Pulmonary artery endothelial cell (primary cell): ENCODE results near the gene UBE4A. TPM values are rescaled to one million over a fixed set of nuclear protein-coding genes. Genes with fewer than 3 reads are reported as not detected.
"Not testable (repeated sequence)": the region's sequence is repeated elsewhere in the genome, so short reads cannot be mapped to it uniquely, and the experiment has no call there.

Experiments used
- DNase-seq: peaks from one replicate; pipeline ENCODE4 v3.0.0-alpha.2; 2011; ENCODE audit warnings: low read depth, low spot score
- total RNA-seq: library from RNA; depleted of rRNA; stranded (reverse); fragments of >200 nt; gene quantifications from 2 replicates; pipeline ENCODE4 v1.2.3, GENCODE V29; 2014

Gene UBE4A
- total RNA-seq, 1 donor from 2014 or later: 29.9 TPM

DNA sequence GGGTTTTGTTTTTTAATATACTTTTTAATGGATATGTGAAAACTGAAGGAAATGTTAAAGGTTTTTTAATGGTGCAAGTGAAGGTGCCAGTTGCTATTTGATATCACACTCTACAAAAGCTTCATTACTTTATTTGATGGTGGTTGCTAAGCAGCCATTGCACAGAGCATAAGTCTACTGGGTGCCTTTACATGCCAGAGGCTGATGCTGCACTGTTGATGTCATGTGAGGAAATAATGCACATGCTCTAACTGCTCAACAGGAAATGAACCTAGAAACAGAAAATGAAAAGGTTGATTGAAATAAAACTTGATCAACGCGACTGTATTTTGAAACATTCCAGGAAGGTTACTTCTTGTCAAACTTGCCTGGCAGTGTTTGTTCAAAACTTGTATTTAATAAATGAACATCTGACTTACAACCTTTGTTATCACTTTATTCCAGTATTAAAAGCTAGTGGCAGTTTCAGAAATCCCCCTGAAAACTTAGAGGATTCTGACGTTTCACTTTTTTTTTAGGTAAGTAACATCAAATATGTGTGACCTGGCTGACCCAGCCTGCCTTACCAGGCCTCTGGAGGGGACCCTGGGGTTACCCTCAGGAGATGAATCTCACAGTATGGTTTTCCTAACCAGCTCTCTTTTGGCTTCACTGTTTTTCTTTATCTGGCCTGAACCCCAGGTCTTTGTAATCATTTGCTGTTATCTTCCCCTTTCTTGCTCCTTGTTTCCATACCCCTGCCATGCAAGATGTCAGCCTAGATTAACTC, 39.6 kb downstream of the UBE4A start:
- no peak for DNase-seq

DNA sequence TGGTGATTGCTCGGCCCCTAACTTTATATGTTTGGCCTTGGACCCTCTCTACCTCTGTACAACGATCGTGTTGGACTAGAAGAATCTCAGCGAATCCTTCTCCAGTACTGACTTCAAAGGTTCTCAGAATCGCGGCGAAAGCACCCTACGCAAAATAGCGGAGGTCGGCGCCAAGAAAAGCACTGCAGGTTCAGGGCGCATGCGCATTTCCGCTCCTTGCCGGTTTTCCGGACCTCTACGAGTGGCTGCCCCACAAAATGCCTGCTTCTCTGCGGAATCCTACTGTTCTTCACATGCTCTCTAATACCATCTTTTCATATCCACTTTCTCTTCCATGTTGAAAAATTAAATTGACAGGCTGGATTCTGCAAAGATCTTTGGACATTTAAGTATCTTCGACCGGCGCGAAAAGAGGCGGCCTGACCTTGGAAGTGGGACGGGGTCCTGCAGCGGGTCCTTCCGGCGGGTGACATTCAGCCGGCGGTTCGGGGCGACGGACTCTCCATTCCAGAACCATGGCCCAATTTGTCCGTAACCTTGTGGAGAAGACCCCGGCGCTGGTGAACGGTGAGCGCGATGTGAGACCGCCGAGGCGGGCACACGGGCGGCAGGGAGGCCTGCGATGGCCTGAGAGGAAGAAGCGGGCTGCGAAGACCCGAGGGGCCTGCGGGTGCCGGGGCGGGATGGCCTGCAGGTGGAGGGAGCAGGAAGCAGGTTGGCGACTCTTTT, 41.9 kb downstream of the UBE4A start, which contains the start of gene ATP5MG:
Gene ATP5MG (plus strand): TSS at position 456 of the 729 bp plus-strand sequence. CDS start 60 bp downstream, at position 516.
- peak; percentile 50 for DNase-seq

DNA sequence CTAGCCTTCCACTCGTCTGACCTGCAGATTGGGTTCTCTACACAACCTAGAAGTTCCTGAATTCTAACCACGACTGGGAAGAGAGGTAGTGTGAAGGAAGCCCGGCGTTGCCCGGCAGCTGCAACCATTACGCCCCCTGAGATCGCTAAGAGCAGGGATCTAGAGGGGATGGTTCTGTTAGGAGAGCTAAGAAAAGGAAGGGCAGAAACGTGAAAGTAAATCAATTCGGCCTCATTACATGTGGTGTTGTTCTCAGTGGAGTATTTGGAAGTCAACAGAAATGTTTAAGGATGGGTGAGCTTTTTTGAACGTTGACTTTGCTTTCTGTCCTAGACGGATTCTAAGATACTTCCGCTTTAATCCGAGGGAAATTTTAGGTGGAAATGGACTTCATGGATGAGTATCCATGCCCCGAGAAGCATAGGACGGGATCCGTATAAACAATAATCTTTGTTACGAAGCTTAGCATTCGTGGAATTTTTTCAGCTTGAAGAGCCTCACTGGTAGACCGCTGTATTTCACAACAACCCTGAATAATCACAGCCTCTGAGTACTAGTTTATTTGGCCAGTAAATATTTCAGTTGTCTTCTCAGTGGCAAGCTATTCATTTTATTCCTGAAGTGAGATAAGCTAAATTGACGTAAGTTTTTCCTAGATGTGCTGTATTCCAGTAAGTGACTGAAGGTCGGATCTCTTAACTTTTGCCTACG, 42.6 kb downstream of the UBE4A start:
- no peak for DNase-seq

DNA sequence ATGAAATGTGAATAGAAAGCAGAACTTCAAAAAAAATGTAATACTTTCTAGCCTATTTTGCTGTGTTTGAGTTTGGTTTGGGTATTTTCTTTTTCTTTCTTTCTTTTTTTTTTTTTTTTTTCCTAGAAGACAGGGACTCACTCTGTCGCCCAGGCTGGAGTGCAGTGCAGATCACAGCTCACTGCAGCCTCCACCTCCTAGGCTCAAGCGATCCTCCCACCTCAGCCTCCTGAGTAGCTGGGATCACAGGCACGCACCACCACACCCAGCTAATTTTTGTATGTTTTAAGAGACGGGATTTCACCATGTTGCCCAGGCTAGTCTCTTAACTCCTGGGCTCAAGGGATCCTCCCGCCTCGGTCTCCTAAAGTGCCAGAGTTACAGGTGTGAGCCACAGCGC, 43.2 kb downstream of the UBE4A start:
- not testable (repeated sequence) for DNase-seq

DNA sequence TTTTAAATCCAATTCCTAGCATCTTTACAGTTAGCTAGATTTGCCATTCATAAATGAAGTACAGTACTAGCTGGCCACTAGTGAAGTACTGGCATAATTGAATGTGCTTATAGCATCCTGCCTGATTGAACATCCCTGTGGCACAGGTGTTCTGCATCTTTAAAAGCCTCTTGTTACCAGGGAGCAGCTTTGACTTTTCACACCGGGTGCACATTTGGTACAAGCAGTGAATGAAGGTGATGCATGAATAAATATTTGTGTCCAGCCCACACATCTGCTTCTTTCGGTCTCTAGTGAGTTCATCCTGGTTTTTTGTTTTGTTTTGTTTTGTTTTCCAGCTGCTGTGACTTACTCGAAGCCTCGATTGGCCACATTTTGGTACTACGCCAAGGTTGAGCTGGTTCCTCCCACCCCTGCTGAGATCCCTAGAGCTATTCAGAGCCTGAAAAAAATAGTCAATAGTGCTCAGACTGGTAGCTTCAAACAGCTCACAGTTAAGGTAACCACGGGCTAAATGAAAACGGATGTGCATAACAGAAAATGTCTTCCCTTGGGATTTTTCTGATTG, 47.3 kb downstream of the UBE4A start:
- no peak for DNase-seq

DNA sequence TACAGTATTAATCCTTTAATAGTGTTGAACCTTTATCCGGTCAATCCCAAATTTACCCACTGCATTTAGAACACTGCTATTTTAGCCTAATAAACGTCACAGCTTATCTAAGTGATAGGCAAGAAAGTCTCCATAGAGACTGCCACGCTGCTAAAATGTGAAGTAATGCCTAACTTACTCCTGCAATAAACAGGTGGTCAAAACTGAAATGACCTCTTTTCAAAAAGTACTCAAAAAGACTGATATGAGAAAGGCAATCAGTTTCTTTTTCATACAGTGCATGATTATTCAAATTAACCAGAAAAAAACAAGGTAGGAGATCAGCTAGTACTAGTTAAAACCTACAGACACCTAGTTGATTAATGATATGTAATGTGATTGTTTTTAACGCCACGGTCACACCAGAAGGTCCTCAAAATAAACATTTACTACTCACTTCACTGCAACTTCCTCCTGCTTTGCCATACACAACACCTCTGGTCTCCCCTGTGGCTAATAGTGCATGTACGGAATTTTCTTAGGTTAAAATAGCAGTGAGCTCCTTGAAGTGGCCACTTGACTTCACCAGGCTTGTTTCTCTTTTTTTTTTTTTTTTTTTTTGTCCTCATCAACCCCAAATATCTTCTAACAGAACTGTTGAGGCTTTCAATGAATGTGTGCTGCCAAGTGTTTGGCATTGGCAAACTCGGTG, 50.8 kb downstream of the UBE4A start:
- no peak for DNase-seq

DNA sequence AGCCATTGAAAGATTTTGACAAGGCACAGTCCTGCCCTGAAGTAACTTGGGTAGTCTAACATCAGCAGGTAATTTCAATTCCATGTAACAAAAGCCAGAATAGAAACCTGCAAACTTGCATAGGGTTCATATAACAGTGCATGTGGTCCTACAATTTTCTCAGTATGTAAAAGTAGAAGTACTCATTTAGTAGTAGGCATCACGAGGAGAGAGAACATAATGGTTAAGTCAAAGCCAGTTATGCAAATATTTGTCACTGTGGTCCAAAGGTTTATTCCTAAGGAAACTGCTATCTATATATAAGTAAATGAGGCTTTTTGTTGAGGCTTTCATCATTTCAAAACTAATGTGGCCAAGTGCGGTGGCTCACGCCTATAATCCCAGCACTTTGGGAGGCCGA, 52.1 kb downstream of the UBE4A start:
- no peak for DNase-seq

DNA sequence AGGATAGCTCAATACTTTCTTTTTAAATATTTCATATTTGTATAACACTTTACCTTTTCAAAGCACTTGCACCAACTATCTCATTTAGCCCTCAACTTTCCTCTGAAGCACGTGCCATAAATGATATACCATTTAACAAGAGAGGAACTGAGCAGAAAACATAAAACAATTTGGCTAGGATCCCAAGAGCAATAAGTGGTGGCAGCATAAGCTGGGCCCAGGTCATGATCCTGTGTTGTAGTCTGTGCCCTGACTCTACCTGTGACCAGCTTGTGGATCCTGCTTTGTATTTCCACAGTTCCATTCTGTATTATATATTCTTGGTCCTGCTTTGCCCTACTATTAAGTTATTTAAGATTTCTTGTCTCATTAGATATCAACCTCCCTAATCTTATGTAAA, 53.5 kb downstream of the UBE4A start:
- no peak for DNase-seq

DNA sequence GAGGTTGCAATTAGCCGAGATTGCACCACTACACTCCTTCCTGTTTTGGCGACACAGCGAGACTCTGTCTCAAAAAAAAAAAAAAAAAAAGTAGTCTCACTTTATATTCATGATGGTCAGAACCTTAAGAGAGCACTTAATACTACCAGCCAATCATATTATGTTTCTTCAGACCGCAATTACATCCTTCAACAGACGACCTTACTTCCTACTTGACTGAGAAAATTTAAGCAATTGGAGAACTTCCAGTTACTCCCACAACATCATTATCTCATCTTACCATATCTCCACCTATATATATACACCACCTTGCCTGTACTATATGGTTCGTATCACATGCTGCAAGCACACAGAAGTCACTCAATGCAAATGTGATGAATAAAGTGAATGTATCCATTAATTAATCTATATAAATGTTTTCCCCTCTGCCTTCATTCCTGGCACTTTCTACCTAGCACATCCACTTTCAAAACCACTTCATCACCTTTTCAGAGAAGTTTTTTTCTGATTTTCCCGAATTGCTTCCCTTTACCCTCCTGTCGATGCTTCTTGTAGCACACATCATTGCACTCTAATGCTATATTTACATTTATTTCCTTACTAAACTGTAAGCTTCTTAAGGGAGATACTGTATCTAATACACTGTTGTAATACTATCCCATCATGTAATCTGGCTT, 55.8 kb downstream of the UBE4A start:
- no peak for DNase-seq

DNA sequence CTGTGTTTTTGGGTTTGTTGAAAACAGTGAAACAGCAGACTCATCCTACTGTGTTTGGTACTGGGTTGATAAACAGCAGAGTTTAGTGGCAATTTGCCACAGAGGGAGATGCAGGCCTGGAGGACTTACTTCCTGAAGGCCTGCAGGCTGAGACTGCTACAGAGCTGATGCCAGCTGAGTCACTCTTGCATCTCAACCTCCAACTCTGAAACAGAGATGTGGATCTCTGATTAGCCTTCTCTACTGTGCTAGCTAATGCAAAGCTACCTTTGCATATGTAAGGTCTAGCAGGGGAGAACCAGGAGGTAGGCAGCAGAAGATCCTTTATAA, 56.3 kb downstream of the UBE4A start:
- peak; percentile 83 for DNase-seq

DNA sequence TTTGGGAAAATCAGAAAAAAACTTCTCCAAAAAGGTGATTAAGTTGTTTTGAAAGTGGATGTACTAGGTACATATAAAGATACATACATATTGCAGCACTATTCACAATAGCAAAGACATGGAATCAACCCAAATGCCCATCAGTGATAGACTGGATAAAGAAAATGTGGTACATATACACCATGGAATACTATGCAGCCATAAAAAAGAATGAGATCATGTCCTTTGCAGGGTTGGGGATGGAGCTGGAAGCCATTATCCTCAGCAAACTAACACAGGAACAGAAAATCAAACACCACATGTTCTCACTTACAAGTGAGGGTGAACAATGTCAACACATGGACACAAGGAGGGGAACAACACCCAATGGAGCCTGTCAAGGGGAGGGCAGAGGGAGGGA, 57.5 kb downstream of the UBE4A start:
- DNase-seq: not testable (repeated sequence)

DNA sequence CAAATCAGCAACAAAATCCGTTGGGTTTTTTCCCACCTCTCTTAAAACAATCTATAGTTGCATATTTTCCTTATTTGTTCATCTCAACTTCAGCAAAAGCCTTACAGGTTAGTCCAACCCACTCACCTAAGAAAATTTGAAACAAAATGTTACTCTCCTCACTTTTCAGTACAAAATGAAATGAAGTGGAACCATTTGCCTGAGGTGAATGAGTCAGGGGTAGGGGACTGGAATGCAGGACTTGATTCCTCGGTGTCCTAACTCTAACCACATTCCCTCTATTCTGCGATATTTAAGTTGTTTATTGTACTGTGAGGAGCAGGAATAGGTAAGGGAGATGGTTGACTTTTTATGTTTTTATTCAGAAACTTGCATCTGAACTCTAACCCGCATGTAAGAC, 58.4 kb downstream of the UBE4A start:
- no peak for DNase-seq

DNA sequence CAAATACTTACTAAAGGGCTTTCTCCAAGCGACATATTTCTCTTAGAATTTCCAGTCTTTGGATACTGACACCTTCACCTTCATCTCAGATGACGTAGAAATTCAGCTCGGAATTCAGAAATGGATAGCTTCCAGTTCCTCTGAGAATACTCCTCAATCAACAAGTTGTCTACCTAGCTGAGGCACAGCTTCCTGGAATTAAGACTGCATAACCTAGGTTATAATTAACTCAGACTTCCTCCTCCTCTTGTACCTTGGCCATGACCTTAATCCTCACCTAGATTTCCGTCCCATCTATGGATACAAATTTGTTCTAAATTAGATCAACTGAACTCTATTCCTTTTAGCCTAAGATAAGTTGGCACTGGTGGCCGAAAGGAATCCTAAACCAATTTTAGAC, 59.4 kb downstream of the UBE4A start:
- DNase-seq: no peak

DNA sequence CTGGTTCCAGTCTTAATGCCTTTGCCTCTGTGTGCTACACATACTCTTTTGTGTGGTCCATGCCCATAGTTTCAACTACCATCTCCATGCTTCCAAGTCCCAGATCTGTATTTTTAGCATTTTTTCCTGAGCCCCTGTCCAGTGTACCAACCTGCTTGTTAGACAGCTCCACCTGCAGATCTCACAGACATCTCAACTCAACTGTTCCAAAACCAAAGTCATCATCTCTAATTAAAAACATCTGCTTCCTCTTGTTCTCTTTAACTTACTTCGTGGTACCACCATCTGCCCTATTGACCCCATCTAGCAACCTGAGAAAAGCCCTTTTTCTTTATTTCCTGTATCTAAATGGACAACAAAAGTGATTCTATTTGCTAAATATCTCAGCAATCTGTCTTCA, 68.3 kb downstream of the UBE4A start:
- DNase-seq: no peak

DNA sequence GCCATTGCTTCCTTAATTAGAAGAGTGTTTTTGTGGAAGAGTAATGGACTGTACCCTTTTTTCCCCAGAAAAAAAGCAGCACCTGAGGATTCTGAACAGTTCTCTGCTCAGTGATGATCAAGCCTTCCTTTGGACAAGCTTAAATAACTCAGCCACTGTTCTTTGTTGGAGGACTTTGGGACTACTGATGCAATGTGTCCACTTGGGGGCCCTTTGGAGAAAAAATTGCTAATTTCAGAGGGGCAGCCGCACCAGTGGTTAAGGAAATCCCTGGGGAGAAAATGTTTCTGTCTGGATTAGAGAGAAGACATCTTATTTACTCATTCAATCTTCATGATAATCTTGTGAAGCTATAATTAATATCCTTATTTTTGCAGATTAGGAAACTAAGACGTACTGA, 71.6 kb downstream of the UBE4A start:
- DNase-seq: no peak

DNA sequence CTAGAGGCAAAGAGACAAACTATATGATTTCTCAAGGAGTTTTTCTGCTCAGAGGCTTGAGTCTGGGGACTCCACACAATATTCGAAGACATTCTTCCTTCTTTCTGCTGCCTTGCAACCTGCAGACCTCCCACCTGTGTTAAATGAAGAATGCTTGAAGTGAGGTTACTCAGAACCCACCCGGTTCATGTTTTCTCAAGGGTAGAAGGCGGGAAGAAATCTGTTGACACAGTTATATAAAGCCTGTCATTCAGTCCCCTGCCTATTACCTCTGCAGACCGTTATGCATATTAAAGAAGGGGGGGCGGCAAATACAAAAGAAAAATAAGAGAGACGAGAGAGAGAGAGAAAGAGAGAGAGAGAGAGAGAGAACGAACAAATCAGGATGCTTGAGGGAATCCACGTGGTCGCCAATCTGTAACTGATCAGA, 74.7 kb downstream of the UBE4A start:
- DNase-seq: no peak

DNA sequence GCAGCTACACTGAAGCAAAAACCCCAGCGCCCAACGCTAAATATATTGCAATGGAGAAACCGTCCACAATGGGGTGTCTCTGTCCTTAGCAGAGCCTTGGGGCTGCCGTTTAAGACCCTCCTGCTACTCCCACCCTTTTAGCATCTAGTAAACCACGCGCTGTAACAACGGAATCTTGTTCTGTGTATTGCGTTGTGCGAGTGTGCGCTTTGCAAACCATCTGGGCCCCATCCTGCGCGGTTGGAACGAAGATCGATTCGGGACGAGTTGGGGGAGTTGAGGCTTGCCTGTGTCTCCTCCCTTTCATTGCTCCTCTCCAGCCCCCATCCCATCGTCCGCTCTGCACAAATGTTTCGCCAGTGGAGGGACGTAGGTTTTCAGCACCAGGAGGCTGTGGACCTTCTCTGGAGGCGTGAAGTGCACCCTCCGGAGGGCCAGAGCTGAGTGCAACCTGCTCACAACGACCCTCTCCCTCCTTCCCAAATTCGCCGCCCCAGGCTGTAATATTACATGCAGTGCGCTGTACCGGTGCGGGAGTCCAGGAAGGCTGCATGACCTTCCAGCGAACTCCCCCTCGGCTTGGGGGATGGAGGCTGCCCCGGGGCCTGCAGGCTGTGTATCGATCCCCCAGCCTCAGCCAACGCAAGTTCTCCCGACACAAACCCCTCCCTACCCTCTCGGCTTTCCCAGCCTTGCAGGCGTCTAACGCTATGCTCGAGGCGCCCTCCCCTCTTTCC, 75.3 kb downstream of the UBE4A start:
- no peak for DNase-seq

DNA sequence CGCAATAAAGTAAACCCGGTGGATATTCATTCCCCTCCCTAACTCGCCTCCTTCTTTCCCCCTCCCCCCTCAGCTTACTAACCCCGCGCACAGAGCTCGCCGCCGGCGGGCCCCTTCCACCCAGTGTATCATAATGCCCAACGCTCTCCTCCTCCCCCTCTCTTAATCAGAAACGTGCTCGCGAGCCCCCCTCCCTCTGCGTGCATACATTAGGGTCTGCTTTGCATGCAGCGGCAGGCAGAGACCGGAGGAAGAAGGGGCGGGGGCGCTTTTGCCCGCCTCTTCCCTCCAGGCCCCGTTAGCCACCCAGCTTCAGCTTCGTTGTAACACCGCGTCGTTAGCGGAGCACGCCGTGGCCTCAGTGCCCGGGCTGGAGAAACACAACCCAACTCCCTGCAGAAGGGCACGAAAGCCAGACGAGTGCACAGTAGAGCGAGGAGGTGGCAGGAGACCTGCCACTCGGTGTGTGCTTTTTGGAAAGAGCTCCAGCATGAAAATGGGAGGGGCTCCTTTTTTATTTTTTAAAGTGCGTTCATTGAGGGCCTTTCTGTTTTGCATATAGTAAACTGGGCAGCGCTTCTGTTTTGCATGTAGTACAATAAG, 76.0 kb downstream of the UBE4A start:
- DNase-seq: no peak

DNA sequence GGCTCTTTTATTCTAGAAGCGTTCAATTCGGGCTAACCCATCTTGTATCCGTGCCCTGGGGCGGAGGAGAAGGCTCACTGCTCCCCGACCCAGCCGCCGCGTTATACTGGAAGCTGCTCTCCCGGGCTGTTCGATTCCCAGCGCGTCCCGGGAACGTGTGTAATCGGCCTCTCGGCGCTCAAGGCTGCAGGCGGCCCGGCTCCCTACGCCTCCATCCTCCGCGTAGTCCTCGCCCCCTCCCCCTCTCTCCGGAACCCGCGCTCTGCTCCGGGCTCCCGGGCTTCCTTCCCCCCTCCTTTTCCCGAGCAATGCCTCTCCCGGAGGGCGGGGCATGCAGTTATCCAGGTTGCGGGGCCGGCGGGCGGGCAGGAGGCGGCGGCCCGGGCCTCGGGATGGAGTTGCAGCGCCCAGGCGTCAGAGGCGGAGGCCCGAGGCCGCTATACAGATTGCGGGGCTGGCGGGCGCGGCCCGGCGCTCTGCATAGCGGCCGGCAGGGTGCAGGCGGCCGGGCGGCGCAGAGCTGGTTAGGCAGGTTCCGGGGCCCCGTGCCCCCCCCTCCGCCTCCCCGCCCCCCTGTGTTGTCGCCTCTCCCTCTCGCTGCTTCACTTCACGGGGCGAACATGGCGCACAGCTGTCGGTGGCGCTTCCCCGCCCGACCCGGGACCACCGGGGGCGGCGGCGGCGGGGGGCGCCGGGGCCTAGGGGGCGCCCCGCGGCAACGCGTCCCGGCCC, 76.7 kb downstream of the UBE4A start, which contains the start of gene KMT2A:
Gene KMT2A (plus strand): TSS at position 600 of the 732 bp plus-strand sequence. CDS start 21 bp downstream, at position 621.
- peak; percentile 91 for DNase-seq
